K562 (cell line): ENCODE data around the gene XPO4. TPM values are rescaled to one million over a fixed set of nuclear protein-coding genes. Genes with fewer than 3 reads are reported as not detected.

Experiments
- MLLT1 ChIP-seq, 2 experiments: fragments of 450-650 bp; IDR thresholded peaks; 2 replicates each; pipeline ENCODE4 v1.6.1; 2016
- PPARD ChIP-seq: fragments of 250-450 bp; sonication (Bioruptor Pico); IDR thresholded peaks from 2 replicates; pipeline ENCODE4 v1.8.0; 2022; ENCODE audit warnings: inconsistent platforms, mild to moderate bottlenecking, moderate library complexity
- ZNF449 ChIP-seq: fragments of 250-450 bp; sonication (Bioruptor Pico); IDR thresholded peaks from 2 replicates; pipeline ENCODE4 v1.8.0; 2022; ENCODE audit warnings: moderate library complexity, mild to moderate bottlenecking, inconsistent platforms
- polyA plus RNA-seq, 8 experiments: library from polyadenylated mRNA; depleted of rRNA in 4 of 8; stranded (reverse) in 5 of 8; unstranded in 3 of 8; fragments of >200 nt; fragmentation: Nextera tagmentation in 2 of 8; fragmentation: Illumina TruSeq in 1 of 8; extraction: Ambion mirVana in 2 of 8; extraction: Trizol in 1 of 8; gene quantifications; 2 replicates each; pipeline versions ENCODE4 v1.2.1 to v1.2.3, GENCODE V29; 2011 to 2014; ENCODE audit warnings: inconsistent platforms in 1 of 8, missing spikeins in 1 of 8
- total RNA-seq, 7 experiments: library from RNA; depleted of rRNA in 6 of 7; stranded (reverse); fragments of >200 nt in 6 of 7; fragmentation: Illumina TruSeq in 2 of 7; extraction: Trizol in 2 of 7; gene quantifications; 2 replicates each; pipeline versions ENCODE4 v1.2.1 to v1.2.3, GENCODE V29; 2011 to 2021; ENCODE audit warnings: low replicate concordance in 1 of 7
- TF ChIP-seq, protein P1 (sequence below): fragments of 250-450 bp; sonication (Bioruptor Pico); IDR thresholded peaks from 2 replicates; pipeline ENCODE4 v1.5.0; 2021; ENCODE audit warnings: mild to moderate bottlenecking, moderate library complexity
- TF ChIP-seq, protein P2 (sequence below): sonication (generic); IDR thresholded peaks from 2 replicates; pipeline ENCODE4 v1.6.1; 2016

The XPO4 gene
- total and polyA plus RNA-seq, 9 of the 15 experiments (the other 6 are each of a cell fraction or from before 2014, with no cell fraction given), result 5.5 to 25.1 (median 17.5) TPM

- TF ChIP-seq, protein P1, sequence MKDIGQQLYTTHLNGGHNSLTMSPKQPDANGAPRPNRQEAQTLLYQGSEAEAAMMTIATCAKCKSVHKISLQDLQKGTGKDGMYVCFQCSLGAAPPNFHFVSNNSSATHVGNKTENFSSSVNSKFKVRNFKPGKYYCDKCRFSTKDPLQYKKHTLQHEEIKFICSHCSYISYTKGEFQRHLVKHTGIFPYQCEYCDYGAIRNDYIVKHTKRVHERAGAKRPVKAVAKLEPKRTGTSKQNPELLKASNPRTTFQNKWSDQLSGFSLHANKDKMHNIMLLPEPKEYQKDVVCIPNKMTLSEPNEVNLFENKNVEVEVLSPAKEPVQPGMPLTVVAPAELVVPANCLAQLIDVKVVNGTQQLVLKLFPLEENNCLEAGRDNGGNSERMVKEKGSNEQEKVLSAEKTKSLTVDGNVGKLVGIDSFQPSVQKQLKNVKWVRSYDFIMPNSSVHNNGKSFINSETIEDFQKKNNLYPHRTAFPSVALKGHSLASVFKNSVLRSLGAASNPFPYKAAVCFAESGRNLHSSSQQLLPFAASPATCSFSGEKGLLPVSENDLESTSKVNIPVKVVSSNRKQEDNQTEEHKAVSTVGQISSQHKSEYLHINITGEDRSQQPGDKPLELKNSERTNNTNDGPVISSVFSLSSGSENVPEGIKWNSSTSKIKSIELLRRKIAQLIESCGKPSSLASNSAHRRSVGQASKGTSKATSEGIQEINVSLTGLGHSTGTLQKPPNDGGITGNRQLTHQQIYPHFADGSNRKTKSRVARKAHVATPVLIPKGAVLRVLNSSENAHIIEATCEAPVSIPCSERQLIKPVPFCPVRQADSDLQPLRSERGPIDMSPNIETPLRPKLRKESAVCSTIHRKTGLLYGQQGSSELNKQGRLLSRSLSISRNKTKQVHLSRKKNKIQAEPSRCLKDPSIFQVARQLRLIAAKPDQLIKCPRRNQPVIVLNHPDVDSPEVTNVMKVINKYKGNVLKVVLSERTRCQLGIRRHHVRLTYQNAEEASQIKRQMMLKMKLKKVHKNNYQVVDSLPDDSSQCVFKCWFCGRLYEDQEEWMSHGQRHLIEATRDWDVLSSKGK (CRISPR knock-in tag), result no peak
- TF ChIP-seq ZNF449 (CRISPR knock-in tag) (no peak), PPARD (no peak), MLLT1 (IDR thresholded peaks at IDR 0.05) (no peak)
- TF ChIP-seq, protein P2, sequence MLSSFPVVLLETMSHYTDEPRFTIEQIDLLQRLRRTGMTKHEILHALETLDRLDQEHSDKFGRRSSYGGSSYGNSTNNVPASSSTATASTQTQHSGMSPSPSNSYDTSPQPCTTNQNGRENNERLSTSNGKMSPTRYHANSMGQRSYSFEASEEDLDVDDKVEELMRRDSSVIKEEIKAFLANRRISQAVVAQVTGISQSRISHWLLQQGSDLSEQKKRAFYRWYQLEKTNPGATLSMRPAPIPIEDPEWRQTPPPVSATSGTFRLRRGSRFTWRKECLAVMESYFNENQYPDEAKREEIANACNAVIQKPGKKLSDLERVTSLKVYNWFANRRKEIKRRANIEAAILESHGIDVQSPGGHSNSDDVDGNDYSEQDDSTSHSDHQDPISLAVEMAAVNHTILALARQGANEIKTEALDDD, result no peak
Measured at GRCh38 chr13:20740021-20740420, 162.5 kb downstream of the XPO4 start (continued).
